Mesothelial cell of epicardium (in vitro differentiated cells): Measurements from ENCODE around the gene SLC37A4. TPM values are rescaled to one million over a fixed set of nuclear protein-coding genes. Genes with fewer than 3 reads are reported as not detected.
A peak's percentile ranks its signal among the peaks of the same experiment; 100 is the strongest.

Experiments
- DNase-seq, 2 experiments: peaks; one replicate each; pipeline ENCODE4 v3.0.0; 2021; ENCODE audit warnings: low spot score in 2 of 2; ENCODE audit not compliant: unreplicated experiment in 2 of 2
- H3K27ac Mint-ChIP-seq: 2 replicates; pipeline ENCODE4 v1.8.0; 2021; ENCODE audit warnings: mixed read lengths
- H3K27me3 Mint-ChIP-seq: 2 replicates; pipeline ENCODE4 v1.8.0; 2021; ENCODE audit warnings: low read depth, mixed read lengths
- H3K36me3 Mint-ChIP-seq: 2 replicates; pipeline ENCODE4 v1.8.0; 2021; ENCODE audit warnings: mixed read lengths
- H3K4me1 Mint-ChIP-seq: 2 replicates; pipeline ENCODE4 v1.8.0; 2021; ENCODE audit warnings: mixed read lengths
- H3K4me3 Mint-ChIP-seq: 2 replicates; pipeline ENCODE4 v1.8.0; 2021; ENCODE audit warnings: mild to moderate bottlenecking, moderate library complexity, mixed read lengths
- H3K9me3 Mint-ChIP-seq: 2 replicates; pipeline ENCODE4 v1.8.0; 2021; ENCODE audit warnings: mixed read lengths
- CTCF ChIP-seq: fragments of 200-600 bp; sonication (generic); IDR thresholded peaks from one replicate; pipeline ENCODE4 v1.5.0; 2021; ENCODE audit warnings: antibody characterized with exemption; ENCODE audit not compliant: unreplicated experiment
- total RNA-seq: library from RNA; stranded (reverse); gene quantifications from 3 replicates; pipeline ENCODE4 v1.2.1, GENCODE V29; 2021

SLC37A4 gene
- total RNA-seq, 1 donor from 2014 or later = 35.3 TPM

GRCh38 chr11:119025978-119026766, 4.5 kb downstream of the SLC37A4 start:
- Mint-ChIP-seq H3K9me3 (no peaks in the 10 kb centered on the region), H3K27me3 (no peaks in the 10 kb centered on the region), H3K4me3 (no peak overlapping the region), H3K4me1 (peaks cover 19% of the 10 kb centered on the region), H3K27ac (no peak overlapping the region), H3K36me3 (peaks cover 17% of the 10 kb centered on the region)
- TF ChIP-seq CTCF = no peak
- DNase-seq = no peak

- H3K36me3 Mint-ChIP-seq = peaks cover 17% of the 10 kb centered on the region
- TF ChIP-seq CTCF = no peak
- no peaks in the 10 kb centered on the region for H3K9me3 Mint-ChIP-seq
- no peaks in the 10 kb centered on the region for H3K27me3 Mint-ChIP-seq
- DNase-seq = no peak
- peaks cover 19% of the 10 kb centered on the region for H3K4me1 Mint-ChIP-seq
- no peak overlapping the region for H3K4me3 Mint-ChIP-seq
- peak overlapping the region; percentile 40 for H3K27ac Mint-ChIP-seq
Measured at GRCh38 chr11:119025541-119025940, 5.1 kb downstream of the SLC37A4 start.

GRCh38 chr11:119025099-119025473, 5.6 kb downstream of the SLC37A4 start:
- H3K4me1 Mint-ChIP-seq = peaks cover 20% of the 10 kb centered on the region
- no peak overlapping the region for H3K4me3 Mint-ChIP-seq
- no peak for TF ChIP-seq CTCF
- peak overlapping the region; percentile 40 for H3K27ac Mint-ChIP-seq
- DNase-seq = no peak
- H3K36me3 Mint-ChIP-seq = peaks cover 18% of the 10 kb centered on the region
- no peaks in the 10 kb centered on the region for H3K9me3 Mint-ChIP-seq
- no peaks in the 10 kb centered on the region for H3K27me3 Mint-ChIP-seq

- Mint-ChIP-seq H3K36me3 (peaks cover 20% of the 10 kb centered on the region), H3K4me1 (peaks cover 20% of the 10 kb centered on the region), H3K27ac (peak overlapping the region; percentile 65)
Measured at GRCh38 chr11:119024430-119025098, 6.1 kb downstream of the SLC37A4 start.

GRCh38 chr11:119023741-119024140, 6.9 kb downstream of the SLC37A4 start:
- no peak overlapping the region for H3K4me3 Mint-ChIP-seq
- TF ChIP-seq CTCF = no peak
- DNase-seq = no peak
- no peaks in the 10 kb centered on the region for H3K9me3 Mint-ChIP-seq
- H3K27me3 Mint-ChIP-seq = no peaks in the 10 kb centered on the region
- H3K4me1 Mint-ChIP-seq = peaks cover 15% of the 10 kb centered on the region
- H3K27ac Mint-ChIP-seq = no peak overlapping the region
- peaks cover 20% of the 10 kb centered on the region for H3K36me3 Mint-ChIP-seq

More at GRCh38 chr11:119024430-119025098, 6.1 kb downstream of the SLC37A4 start:
- TF ChIP-seq CTCF = no peak
- no peaks in the 10 kb centered on the region for H3K9me3 Mint-ChIP-seq
- no peak overlapping the region for H3K4me3 Mint-ChIP-seq
- no peaks in the 10 kb centered on the region for H3K27me3 Mint-ChIP-seq
- DNase-seq = no peak
